ENCODE measurements around the gene C1orf159.

DNA sequence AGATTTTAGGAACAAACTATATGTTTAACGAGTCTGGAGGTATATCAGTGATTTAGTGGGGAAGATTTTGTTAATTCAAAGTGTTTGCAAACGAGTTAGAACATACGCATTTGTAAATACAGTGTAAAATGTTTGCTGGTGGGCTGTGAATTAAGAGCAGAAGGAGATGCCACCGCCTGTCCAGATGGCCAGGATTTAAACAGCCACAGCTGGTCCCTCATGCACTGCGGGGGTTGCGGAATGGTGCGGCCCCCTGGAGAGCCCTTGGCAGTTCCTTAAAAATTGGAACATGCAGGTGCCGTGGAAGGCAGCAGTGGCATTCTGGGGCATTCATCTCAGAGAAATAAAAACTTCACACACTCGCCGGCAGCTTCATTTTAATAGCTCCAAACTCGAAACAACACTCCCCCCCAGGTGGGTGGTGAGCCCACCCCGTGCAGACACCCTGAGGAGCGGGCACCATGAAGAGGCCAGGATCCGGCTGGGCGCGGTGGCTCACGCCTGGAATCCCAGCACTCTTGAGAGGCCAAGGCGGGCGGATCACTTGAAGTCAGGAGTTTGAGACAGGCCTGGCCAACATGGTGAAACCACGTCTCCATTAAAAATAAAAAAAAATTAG is 3.5 kb upstream of the C1orf159 start:
- TF ChIP-seq POLR2A (IDR thresholded peaks at IDR 0.05; ENCODE audit: low read length) = no peak
- no peak for TF ChIP-seq GATA1 (IDR thresholded peaks at IDR 0.05; ENCODE audit: low read depth, low read length)

All from erythroblast (primary cell).